ENCODE measurements around the gene GTF2IRD2.
"Not testable (repeated sequence)": the region's sequence is repeated elsewhere in the genome, so short reads cannot be mapped to it uniquely, and the experiment has no call there.

- TF ChIP-seq CTCF (conservative IDR thresholded peaks at IDR 0.05); EZH2 (IDR thresholded peaks at IDR 0.05; ENCODE audit: low read depth): not testable (repeated sequence)
These were observed 79.3 kb downstream of the GTF2IRD2 start for GRCh38 chr7:74772093-74772492.

All from PC-9 (cell line).